AG04450 (cell line): ENCODE results near the gene IGF2R. TPM values are rescaled to one million over a fixed set of nuclear protein-coding genes. Genes with fewer than 3 reads are reported as not detected.

Experiments
- CTCF ChIA-PET: fragments of 300-600, 350-600 bp; formaldehyde crosslinking; extraction: SDS; loops from one replicate; lab custom pipeline; 2022; ENCODE audit warnings: antibody characterized with exemption, inconsistent platforms; lab: Charles Lee
- POLR2A ChIA-PET: fragments of 350-600 bp; formaldehyde crosslinking; extraction: SDS; loops from one replicate; lab custom pipeline; 2021; ENCODE audit warnings: antibody characterized with exemption, inconsistent platforms; lab: Yijun Ruan, JAX
- DNase-seq: peaks from one replicate; pipeline ENCODE4 v3.0.0-alpha.2; 2011; ENCODE audit warnings: low read depth, low spot score
- H3K27ac ChIP-seq: one replicate; pipeline ENCODE4 v1.5.1; 2012; ENCODE audit warnings: low read depth, low read length, control low read depth
- H3K27me3 ChIP-seq: one replicate; pipeline ENCODE4 v1.6.0; 2012; ENCODE audit warnings: low read length; ENCODE audit not compliant: control insufficient read depth, insufficient read depth
- H3K4me3 ChIP-seq: 2 replicates; pipeline ENCODE4 v1.5.1; 2011; ENCODE audit warnings: mild to moderate bottlenecking, low read depth, low read length, control low read depth
- H3K9me3 ChIP-seq: 2 replicates; pipeline ENCODE4 v1.5.1; 2012; ENCODE audit warnings: low read length; ENCODE audit not compliant: control insufficient read depth, insufficient read depth
- polyA plus RNA-seq: library from polyadenylated mRNA; depleted of rRNA; stranded (reverse); fragments of >200 nt; gene quantifications from 2 replicates; pipeline ENCODE4 v1.2.3, GENCODE V29; 2011
- TF ChIP-seq, protein P1 (sequence below): IDR thresholded peaks from 2 replicates; pipeline ENCODE4 v1.5.1; 2011; ENCODE audit warnings: low read depth, low read length, control low read depth, inconsistent platforms

Gene IGF2R
- polyA plus RNA-seq, 1 experiment: 40.9 TPM

DNA sequence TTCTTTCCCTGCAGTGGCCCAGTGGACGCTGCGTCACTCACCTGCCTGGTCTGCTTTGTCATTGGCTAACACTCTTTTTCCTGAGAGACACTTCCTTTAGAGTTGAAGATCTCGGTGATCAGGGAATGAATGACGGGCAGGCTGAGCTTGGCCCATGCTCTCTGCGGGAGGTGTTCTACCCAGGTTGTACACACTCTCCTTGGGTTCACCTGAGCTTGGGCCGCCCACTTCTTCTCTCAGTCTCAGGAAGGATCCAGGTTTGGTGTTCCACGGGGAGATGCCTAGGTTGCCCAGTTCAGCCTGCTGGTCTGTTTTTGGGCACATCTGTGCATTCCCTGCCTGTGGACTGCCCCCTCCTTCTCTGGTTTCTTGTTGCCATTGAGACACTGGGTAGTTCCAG lies 86.0 kb downstream of the IGF2R start:
- Histone ChIP-seq H3K27ac (no peak overlapping the region), H3K4me3 (no peak overlapping the region), H3K27me3 (no peaks in the 10 kb centered on the region), H3K9me3 (no peaks in the 10 kb centered on the region)
- TF ChIP-seq, protein P1, sequence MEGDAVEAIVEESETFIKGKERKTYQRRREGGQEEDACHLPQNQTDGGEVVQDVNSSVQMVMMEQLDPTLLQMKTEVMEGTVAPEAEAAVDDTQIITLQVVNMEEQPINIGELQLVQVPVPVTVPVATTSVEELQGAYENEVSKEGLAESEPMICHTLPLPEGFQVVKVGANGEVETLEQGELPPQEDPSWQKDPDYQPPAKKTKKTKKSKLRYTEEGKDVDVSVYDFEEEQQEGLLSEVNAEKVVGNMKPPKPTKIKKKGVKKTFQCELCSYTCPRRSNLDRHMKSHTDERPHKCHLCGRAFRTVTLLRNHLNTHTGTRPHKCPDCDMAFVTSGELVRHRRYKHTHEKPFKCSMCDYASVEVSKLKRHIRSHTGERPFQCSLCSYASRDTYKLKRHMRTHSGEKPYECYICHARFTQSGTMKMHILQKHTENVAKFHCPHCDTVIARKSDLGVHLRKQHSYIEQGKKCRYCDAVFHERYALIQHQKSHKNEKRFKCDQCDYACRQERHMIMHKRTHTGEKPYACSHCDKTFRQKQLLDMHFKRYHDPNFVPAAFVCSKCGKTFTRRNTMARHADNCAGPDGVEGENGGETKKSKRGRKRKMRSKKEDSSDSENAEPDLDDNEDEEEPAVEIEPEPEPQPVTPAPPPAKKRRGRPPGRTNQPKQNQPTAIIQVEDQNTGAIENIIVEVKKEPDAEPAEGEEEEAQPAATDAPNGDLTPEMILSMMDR: no peak
- CTCF ChIA-PET: interaction anchor here (1.7 kb wide), 1 partner anchor 13 kb away, joined by 5 read pairs; no protein-coding TSS in a partner anchor
- POLR2A ChIA-PET: no interaction called here
- no peak for DNase-seq

GRCh38 chr6:160055378-160055777 lies 86.5 kb downstream of the IGF2R start:
- CTCF ChIA-PET: interaction anchor here (1.7 kb wide), 1 partner anchor 13 kb away, joined by 5 read pairs; no protein-coding TSS in a partner anchor
- TF ChIP-seq, protein P1: no peak
- Histone ChIP-seq H3K9me3 (no peaks in the 10 kb centered on the region), H3K27me3 (no peaks in the 10 kb centered on the region), H3K27ac (no peak overlapping the region), H3K4me3 (no peak overlapping the region)
- no peak for DNase-seq
- POLR2A ChIA-PET: no interaction called here

- TF ChIP-seq, protein P1: no peak
Observed at GRCh38 chr6:160055813-160056212, 86.9 kb downstream of the IGF2R start.

DNA sequence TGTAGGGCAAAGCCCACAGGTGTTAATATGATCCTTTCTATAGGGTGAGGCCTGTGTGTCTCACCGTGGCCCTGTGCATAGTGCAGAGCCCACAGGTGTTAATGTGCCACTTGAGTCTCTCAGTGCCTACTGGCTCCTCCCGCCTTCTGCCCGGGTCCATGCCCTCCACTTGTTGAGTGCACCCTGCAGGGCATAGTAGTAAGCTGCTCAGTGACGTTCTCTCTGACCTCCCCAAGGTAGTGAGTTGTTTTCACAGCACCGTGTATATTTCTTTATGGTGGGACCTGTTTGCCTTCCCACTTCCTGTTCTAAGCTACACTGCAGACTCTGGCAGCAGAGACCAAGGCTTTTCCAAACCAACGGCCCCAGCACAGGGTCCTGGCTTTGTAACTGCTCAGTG lies 88.2 kb downstream of the IGF2R start:
- no peak overlapping the region for H3K4me3 ChIP-seq
- H3K27me3 ChIP-seq: no peaks in the 10 kb centered on the region
- POLR2A ChIA-PET: no interaction called here
- CTCF ChIA-PET: no interaction called here
- TF ChIP-seq, protein P1: no peak
- H3K27ac ChIP-seq: no peak overlapping the region
- H3K9me3 ChIP-seq: no peaks in the 10 kb centered on the region
- DNase-seq: no peak

More at GRCh38 chr6:160055813-160056212, 86.9 kb downstream of the IGF2R start:
- ChIA-PET POLR2A (no interaction called here), CTCF (interaction anchor here (0.9 to 1.7 kb wide), 2 partner anchors 14 to 24 kb away, joined by 3 to 5 read pairs; no protein-coding TSS in a partner anchor)
- no peaks in the 10 kb centered on the region for H3K9me3 ChIP-seq
- H3K4me3 ChIP-seq: no peak overlapping the region
- DNase-seq: no peak
- no peak overlapping the region for H3K27ac ChIP-seq
- H3K27me3 ChIP-seq: no peaks in the 10 kb centered on the region

DNA sequence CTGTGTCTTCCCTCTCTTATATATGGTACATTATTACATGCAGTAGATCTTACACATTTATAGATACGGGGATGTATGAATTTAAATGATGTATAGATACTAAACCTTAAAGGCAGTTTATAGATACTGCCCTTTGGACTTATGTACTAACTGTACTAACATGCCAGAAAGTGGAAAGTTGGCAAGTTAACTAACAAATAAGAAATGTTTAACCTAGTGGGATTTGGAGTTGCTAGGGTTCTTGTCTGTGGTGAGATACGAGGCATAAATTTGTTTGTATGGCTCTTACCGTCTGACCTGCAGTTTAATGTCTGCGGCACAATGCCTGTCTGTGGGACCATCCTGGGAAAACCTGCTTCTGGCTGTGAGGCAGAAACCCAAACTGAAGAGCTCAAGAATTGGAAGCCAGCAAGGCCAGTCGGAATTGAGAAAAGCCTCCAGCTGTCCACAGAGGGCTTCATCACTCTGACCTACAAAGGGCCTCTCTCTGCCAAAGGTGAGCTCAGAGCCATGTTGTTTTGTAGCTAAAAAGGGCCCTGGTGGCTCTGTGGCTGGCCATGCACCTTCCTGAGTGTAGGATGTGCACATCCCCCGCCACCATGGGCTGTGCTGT lies 89.8 kb downstream of the IGF2R start:
- no peak for DNase-seq
- H3K9me3 ChIP-seq: no peaks in the 10 kb centered on the region
- TF ChIP-seq, protein P1: no peak
- no peak overlapping the region for H3K4me3 ChIP-seq
- no peak overlapping the region for H3K27ac ChIP-seq
- CTCF ChIA-PET: no interaction called here
- POLR2A ChIA-PET: no interaction called here
- no peaks in the 10 kb centered on the region for H3K27me3 ChIP-seq
